Measurements from ENCODE around the gene KRTAP5-11. TPM values are rescaled to one million over a fixed set of nuclear protein-coding genes. Genes with fewer than 3 reads are reported as not detected.
"Not testable (repeated sequence)": the region's sequence is repeated elsewhere in the genome, so short reads cannot be mapped to it uniquely, and the experiment has no call there.

Gene KRTAP5-11
- total and polyA plus RNA-seq, 2 donors, result not detected

GRCh38 chr11:71604798-71605488 lies 22.3 kb upstream of the KRTAP5-11 start:
- 14% methylated on average over 14 of the region's 17 CpGs for WGBS
- not testable (repeated sequence) for H3K4me3 ChIP-seq (ENCODE audit: low read depth, low read length); H3K27ac ChIP-seq (ENCODE audit: low read depth); DNase-seq (ENCODE audit: extremely low spot score); H3K36me3 ChIP-seq (ENCODE audit: insufficient read depth); H3K4me1 ChIP-seq (ENCODE audit: insufficient read depth)

GRCh38 chr11:71603221-71603620 lies 20.5 kb upstream of the KRTAP5-11 start:
- 77% methylated on average over 11 of the region's 11 CpGs for WGBS
- H3K4me1 ChIP-seq (ENCODE audit: insufficient read depth); H3K27ac ChIP-seq (ENCODE audit: low read depth); H3K36me3 ChIP-seq (ENCODE audit: insufficient read depth); DNase-seq (ENCODE audit: extremely low spot score); H3K4me3 ChIP-seq (ENCODE audit: low read depth, low read length): not testable (repeated sequence)

- H3K4me3 ChIP-seq (ENCODE audit: low read depth, low read length); H3K27ac ChIP-seq (ENCODE audit: low read depth); DNase-seq (ENCODE audit: extremely low spot score); H3K4me1 ChIP-seq (ENCODE audit: insufficient read depth); H3K36me3 ChIP-seq (ENCODE audit: insufficient read depth): not testable (repeated sequence)
- 75% methylated on average over 8 of the region's 8 CpGs for WGBS
Measured at GRCh38 chr11:71589546-71589920, 6.9 kb upstream of the KRTAP5-11 start.

- not testable (repeated sequence) for H3K27ac ChIP-seq (ENCODE audit: low read depth); H3K4me3 ChIP-seq (ENCODE audit: low read depth, low read length); H3K36me3 ChIP-seq (ENCODE audit: insufficient read depth); DNase-seq (ENCODE audit: extremely low spot score); H3K4me1 ChIP-seq (ENCODE audit: insufficient read depth)
- WGBS, result 57% methylated on average over 11 of the region's 11 CpGs
Measured at GRCh38 chr11:71588822-71589545, 6.3 kb upstream of the KRTAP5-11 start.

- not testable (repeated sequence) for H3K27ac ChIP-seq (ENCODE audit: low read depth); H3K36me3 ChIP-seq (ENCODE audit: insufficient read depth); H3K4me3 ChIP-seq (ENCODE audit: low read depth, low read length); DNase-seq (ENCODE audit: extremely low spot score); H3K4me1 ChIP-seq (ENCODE audit: insufficient read depth)
- WGBS, result 55% methylated on average over 4 of the region's 4 CpGs
Measured at GRCh38 chr11:71588314-71588713, 5.6 kb upstream of the KRTAP5-11 start.

- not testable (repeated sequence) for H3K4me3 ChIP-seq (ENCODE audit: low read depth, low read length); H3K27ac ChIP-seq (ENCODE audit: low read depth); DNase-seq (ENCODE audit: extremely low spot score); H3K36me3 ChIP-seq (ENCODE audit: insufficient read depth); H3K4me1 ChIP-seq (ENCODE audit: insufficient read depth)
- 80% methylated on average over 5 of the region's 5 CpGs for WGBS
Measured at GRCh38 chr11:71585673-71586072, 3.0 kb upstream of the KRTAP5-11 start.

GRCh38 chr11:71582969-71583368 lies 294 bp upstream of the KRTAP5-11 start:
- not testable (repeated sequence) for H3K27ac ChIP-seq (ENCODE audit: low read depth); H3K36me3 ChIP-seq (ENCODE audit: insufficient read depth); H3K4me3 ChIP-seq (ENCODE audit: low read depth, low read length); DNase-seq (ENCODE audit: extremely low spot score); H3K4me1 ChIP-seq (ENCODE audit: insufficient read depth)
- 88% methylated on average over 2 of the region's 2 CpGs for WGBS

- no peak for DNase-seq (ENCODE audit: extremely low spot score)
- Histone ChIP-seq H3K4me3 (ENCODE audit: low read depth, low read length) (no peak overlapping the region), H3K36me3 (ENCODE audit: insufficient read depth) (no peaks in the 10 kb centered on the region), H3K27ac (ENCODE audit: low read depth) (no peak overlapping the region), H3K4me1 (ENCODE audit: insufficient read depth) (peaks cover 2% of the 10 kb centered on the region)
- 78% methylated on average over 4 of the region's 4 CpGs for WGBS
Measured at GRCh38 chr11:71581826-71582225, 849 bp downstream of the KRTAP5-11 start.

GRCh38 chr11:71580057-71581003 lies 2.3 kb downstream of the KRTAP5-11 start:
- no peak overlapping the region for H3K27ac ChIP-seq (ENCODE audit: low read depth)
- H3K4me3 ChIP-seq (ENCODE audit: low read depth, low read length), result no peak overlapping the region
- DNase-seq (ENCODE audit: extremely low spot score), result peak; percentile 36
- peaks cover 2% of the 10 kb centered on the region for H3K4me1 ChIP-seq (ENCODE audit: insufficient read depth)
- WGBS, result 10% methylated on average over 8 of the region's 8 CpGs
- H3K36me3 ChIP-seq (ENCODE audit: insufficient read depth), result no peaks in the 10 kb centered on the region

- WGBS, result 50% methylated on average over 7 of the region's 7 CpGs
- H3K4me1 ChIP-seq (ENCODE audit: insufficient read depth); DNase-seq (ENCODE audit: extremely low spot score); H3K4me3 ChIP-seq (ENCODE audit: low read depth, low read length); H3K36me3 ChIP-seq (ENCODE audit: insufficient read depth); H3K27ac ChIP-seq (ENCODE audit: low read depth): not testable (repeated sequence)
Measured at GRCh38 chr11:71579513-71579912, 3.2 kb downstream of the KRTAP5-11 start.

- Histone ChIP-seq H3K4me3 (ENCODE audit: low read depth, low read length) (no peak overlapping the region), H3K27ac (ENCODE audit: low read depth) (no peak overlapping the region), H3K36me3 (ENCODE audit: insufficient read depth) (no peaks in the 10 kb centered on the region), H3K4me1 (ENCODE audit: insufficient read depth) (peaks cover 2% of the 10 kb centered on the region)
- DNase-seq (ENCODE audit: extremely low spot score), result no peak
- WGBS, result 87% methylated on average over 7 of the region's 7 CpGs
Measured at GRCh38 chr11:71577469-71578004, 5.1 kb downstream of the KRTAP5-11 start.

- 87% methylated on average over 38 of the region's 41 CpGs for WGBS
- not testable (repeated sequence) for H3K36me3 ChIP-seq (ENCODE audit: insufficient read depth); H3K4me3 ChIP-seq (ENCODE audit: low read depth, low read length); H3K4me1 ChIP-seq (ENCODE audit: insufficient read depth); DNase-seq (ENCODE audit: extremely low spot score); H3K27ac ChIP-seq (ENCODE audit: low read depth)
Measured at GRCh38 chr11:71576688-71577465, 5.8 kb downstream of the KRTAP5-11 start.

Data from urinary bladder (tissue), 4 donors.